Activated gamma-delta T cell treated with Interleukin-2 at 50 U/mL for 16 hours (primary cell): ENCODE data around the gene GAPDH.
"Not testable (repeated sequence)": the region's sequence is repeated elsewhere in the genome, so short reads cannot be mapped to it uniquely, and the experiment has no call there.

Experiments used
- DNase-seq: peaks from one replicate; pipeline ENCODE4 v3.0.0-alpha.2; 2020

GAPDH gene

GRCh38 chr12:6569312-6569711, 35.0 kb downstream of the GAPDH start:
- DNase-seq: no peak

- no peak for DNase-seq
Measured at GRCh38 chr12:6569786-6570185, 35.5 kb downstream of the GAPDH start.

- peak; percentile 26 for DNase-seq
Measured at GRCh38 chr12:6570264-6570887, 36.1 kb downstream of the GAPDH start.

GRCh38 chr12:6573001-6573400, 38.7 kb downstream of the GAPDH start:
- DNase-seq: no peak

- no peak for DNase-seq
Measured at GRCh38 chr12:6574576-6575295, 40.4 kb downstream of the GAPDH start.

- no peak for DNase-seq
Measured at GRCh38 chr12:6575648-6576047, 41.3 kb downstream of the GAPDH start.

- DNase-seq: no peak
Measured at GRCh38 chr12:6582196-6582595, 47.9 kb downstream of the GAPDH start.

GRCh38 chr12:6582959-6583358, 48.6 kb downstream of the GAPDH start:
- DNase-seq: no peak

GRCh38 chr12:6584293-6584692, 50.0 kb downstream of the GAPDH start:
- DNase-seq: no peak

GRCh38 chr12:6586569-6586968, 52.3 kb downstream of the GAPDH start:
- DNase-seq: not testable (repeated sequence)
